NCI-H748 (cell line): ENCODE measurements around the gene CERS6.

Experiments
- DNase-seq: peaks from one replicate; lab custom pipeline; 2025; ENCODE audit not compliant: unreplicated experiment; lab: John Stamatoyannopoulos, UW

Gene CERS6

DNA sequence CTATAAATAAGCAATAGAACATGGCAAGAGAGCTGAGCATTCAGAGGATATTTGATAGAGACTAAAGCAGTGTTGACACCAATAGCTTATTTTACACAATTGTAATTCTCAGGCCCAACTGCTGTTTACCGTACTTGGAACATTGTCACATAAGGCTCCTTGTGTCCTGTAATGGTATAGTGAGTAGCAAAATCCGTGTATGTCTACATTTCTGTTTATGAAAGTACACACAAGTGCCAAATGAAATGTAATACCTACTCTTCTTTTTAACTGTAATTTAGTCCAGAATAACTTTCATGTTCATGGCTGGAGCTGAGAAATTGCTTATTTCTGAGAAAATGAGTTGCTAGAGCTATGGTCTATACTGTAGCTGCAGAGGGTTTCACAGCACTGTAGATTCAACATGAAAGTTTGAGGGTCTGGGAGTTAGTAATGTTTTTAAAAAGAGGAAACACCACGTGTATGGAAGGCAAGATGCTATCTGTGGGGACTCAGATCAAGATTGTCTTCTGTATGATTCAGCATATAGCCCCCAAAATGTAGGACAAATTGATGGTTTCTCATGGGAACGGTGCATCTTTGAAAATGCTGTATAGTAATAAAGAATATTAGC lies 236.2 kb downstream of the CERS6 start:
- DNase-seq: no peak

DNA sequence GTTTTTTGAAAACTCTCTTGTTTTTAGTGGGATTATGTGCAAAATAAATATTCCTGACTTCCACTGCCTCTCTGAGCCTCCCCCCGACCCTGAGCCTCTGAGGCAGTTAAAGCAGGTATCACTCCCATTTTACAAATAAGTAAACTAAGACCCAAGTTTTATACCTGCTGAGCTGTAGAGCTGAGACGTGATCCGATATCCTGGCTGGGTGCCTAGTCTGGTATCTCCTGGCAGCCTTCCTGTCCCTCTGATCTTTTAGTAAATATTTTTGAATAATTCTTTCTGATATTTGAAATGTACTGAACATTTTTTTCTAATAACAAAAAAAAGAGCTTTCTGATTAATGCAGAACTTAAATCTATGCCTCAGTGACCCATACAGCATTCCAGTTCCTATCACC lies 238.1 kb downstream of the CERS6 start:
- no peak for DNase-seq

- DNase-seq: peak; percentile 73
Measured at GRCh38 chr2:168694866-168695265, 238.8 kb downstream of the CERS6 start.

GRCh38 chr2:168697668-168698121 lies 241.6 kb downstream of the CERS6 start:
- no peak for DNase-seq

DNA sequence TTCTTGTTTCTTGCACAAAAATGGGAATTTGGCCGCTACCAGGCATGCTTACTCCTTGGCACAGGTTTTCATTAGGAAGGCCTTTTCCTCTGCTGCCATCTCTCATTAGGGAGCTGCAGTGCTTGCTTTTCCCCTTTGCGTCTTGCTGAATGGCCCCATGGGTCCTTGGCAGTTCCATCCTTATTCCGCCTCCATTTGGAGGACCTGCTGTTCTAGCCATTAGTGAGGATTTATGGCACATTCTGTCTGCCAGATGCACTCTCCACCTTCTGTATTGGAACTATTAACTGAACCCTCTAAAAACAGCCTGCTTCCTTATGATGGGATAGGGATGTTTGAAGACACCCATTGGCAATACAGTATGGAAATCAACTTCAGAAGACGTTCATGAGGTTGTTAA lies 242.9 kb downstream of the CERS6 start:
- DNase-seq: no peak

- peak; percentile 5 for DNase-seq
Measured at GRCh38 chr2:168699844-168700417, 243.9 kb downstream of the CERS6 start.

DNA sequence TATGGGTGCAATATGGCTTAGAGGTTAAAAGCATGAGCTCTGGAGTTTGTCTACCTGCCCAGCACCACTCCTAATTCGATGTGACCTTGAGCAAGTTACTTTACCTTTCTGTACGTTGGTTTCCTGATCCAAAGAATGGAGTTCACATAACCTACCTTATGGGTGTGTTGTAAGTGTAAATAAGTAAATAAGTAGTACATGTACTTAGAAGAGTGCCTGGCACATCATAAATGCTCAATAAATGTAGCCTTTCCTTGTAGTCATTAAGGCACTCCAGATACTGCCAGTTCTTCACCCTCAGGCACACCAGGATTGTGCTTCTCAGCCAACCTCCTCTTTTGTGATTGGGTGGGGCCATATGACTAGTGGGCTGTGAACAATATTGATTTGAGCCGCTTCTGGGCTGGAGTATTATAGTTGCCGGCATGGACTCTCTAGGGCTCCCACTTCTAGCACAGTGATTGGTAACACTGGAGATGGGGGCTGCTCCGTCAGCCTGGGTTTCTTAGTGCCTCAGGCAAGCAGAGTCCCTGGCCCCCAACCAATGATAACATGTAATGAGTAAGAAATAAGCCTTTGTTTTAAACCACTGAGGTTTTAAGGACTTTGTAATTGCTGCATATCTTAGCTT lies 244.7 kb downstream of the CERS6 start:
- no peak for DNase-seq

GRCh38 chr2:168702579-168702978 lies 246.5 kb downstream of the CERS6 start:
- DNase-seq: no peak

GRCh38 chr2:168703926-168704325 lies 247.9 kb downstream of the CERS6 start:
- DNase-seq: no peak

DNA sequence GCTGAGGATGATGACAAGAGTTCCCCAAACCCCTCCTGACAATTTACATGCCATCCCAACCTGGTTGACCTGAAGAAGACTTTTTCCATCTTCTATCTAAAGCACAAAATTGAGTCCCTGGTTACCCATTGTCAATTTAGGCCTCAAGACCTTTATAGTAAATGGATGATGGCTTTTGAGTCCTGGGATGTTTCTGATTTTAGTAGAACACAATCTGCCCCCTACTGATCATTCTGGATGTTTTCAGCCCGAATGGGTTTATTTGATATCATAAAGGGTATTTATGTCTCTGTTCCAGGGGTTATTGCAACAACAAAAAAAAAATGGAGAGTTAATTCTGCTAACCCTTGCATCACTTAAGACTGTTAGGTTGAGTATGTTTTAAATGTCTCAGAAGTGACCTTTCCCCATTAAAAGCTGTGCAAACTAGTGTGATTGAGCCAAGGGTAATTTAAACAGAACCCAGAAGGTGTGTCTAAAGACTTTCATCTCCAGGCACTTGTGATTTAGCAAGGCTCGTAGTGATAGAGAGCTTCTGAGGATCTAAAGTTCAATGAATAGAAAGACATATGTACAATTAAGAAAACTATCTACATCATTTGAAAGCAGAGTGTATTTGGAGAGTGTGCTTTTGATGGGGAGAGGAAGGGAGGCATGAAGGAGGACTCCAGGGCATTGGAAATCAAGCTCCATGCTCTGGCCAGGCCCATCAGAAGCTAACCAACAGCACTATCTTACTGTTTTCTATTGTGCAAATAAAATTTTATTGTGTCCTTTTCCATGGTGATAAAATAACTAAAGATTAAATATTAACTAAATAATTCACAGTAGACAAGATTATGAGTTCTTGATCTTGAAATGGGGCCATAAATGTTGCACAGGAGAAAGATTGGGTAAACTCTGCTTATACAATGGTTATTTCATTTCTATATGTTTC lies 249.7 kb downstream of the CERS6 start:
- DNase-seq: peak; percentile 42

- DNase-seq: no peak
Measured at GRCh38 chr2:168706806-168707205, 250.7 kb downstream of the CERS6 start.

- no peak for DNase-seq
Measured at GRCh38 chr2:168708080-168708479, 252.0 kb downstream of the CERS6 start.

GRCh38 chr2:168710754-168711467 lies 254.8 kb downstream of the CERS6 start:
- DNase-seq: no peak

DNA sequence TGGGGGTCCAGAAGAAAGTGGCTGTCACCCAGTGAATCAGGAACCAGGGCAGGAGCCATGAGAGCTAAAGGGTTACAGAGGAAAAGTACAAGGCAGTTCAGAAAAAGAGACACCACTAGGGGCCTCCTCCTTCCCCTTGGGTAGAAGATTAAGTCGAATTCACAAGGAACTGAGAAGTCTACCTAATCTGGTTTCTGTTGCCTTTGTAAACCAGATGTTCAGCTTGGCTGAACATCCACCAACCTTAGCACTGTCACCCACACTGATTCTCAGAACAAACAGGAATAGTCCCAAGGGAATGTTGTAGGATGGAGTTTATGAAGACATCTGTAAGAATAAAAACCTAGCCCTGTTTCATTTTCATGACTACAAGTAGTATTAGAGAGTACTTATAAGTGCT lies 256.0 kb downstream of the CERS6 start:
- no peak for DNase-seq

- no peak for DNase-seq
Measured at GRCh38 chr2:168713325-168713724, 257.3 kb downstream of the CERS6 start.

GRCh38 chr2:168715849-168716248 lies 259.8 kb downstream of the CERS6 start:
- no peak for DNase-seq

DNA sequence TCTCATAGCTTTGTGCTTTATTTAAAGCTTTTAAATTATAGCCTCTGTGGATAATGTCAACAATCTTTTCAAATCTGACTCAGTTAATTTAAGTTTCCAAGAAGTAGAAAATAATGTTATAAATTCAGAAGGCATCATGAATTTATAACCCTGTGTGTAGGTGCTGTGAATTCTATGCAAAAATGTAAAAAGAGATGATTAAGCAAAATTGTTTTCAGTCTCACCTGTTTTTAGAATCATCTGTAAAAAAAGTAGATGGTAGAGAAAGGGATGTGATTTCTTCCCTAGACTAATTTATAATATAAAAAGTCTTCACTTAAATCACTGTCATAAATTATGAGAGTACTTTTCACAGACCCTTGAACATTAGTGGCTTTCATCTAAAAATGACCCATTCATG lies 260.8 kb downstream of the CERS6 start:
- DNase-seq: no peak

- no peak for DNase-seq
Measured at GRCh38 chr2:168717790-168718502, 261.9 kb downstream of the CERS6 start.

- no peak for DNase-seq
Measured at GRCh38 chr2:168718622-168719021, 262.6 kb downstream of the CERS6 start.

GRCh38 chr2:168719446-168719845 lies 263.4 kb downstream of the CERS6 start:
- DNase-seq: no peak
